OCI-LY7 (cell line): ENCODE data around the gene TPRA1. TPM values are rescaled to one million over a fixed set of nuclear protein-coding genes. Genes with fewer than 3 reads are reported as not detected.
A peak's percentile ranks its signal among the peaks of the same experiment; 100 is the strongest.

Experiments used
- BruUV-seq: library from RNA; stranded (reverse); fragments of 400-500 nt; replicated peaks from 2 replicates; lab custom pipeline; 2021; lab: Mats Ljungman, UMichigan
- CTCF ChIA-PET: fragments of 300-600 bp; sonication (Branson Sonifier 250); formaldehyde crosslinking; loops from one replicate; lab custom pipeline; 2022; ENCODE audit warnings: antibody characterized with exemption; ENCODE audit not compliant: unreplicated experiment; lab: Charles Lee
- POLR2A ChIA-PET: fragments of 300-600 bp; sonication (Branson Sonifier 250); formaldehyde crosslinking; loops from one replicate; lab custom pipeline; 2022; ENCODE audit warnings: antibody characterized with exemption; lab: Charles Lee
- DNase-seq: peaks from one replicate; pipeline ENCODE4 v3.0.0-alpha.2; 2015; ENCODE audit warnings: low spot score
- H2AFZ ChIP-seq: fragments of 200-600 bp; sonication (generic), shearing (Covaris generic); 2 replicates; pipeline ENCODE4 v1.6.1; 2014; ENCODE audit warnings: mild to moderate bottlenecking, antibody characterized with exemption, low read length, moderate library complexity
- H3K27ac ChIP-seq: fragments of 200-600 bp; sonication (generic); 2 replicates; pipeline ENCODE4 v1.5.1; 2014; ENCODE audit warnings: mixed run types, low read depth, mild to moderate bottlenecking, moderate library complexity, low read length, inconsistent platforms; ENCODE audit not compliant: poor library complexity, severe bottlenecking
- H3K36me3 ChIP-seq: fragments of 200-600 bp; sonication (generic); 2 replicates; pipeline ENCODE4 v1.6.1; 2014; ENCODE audit warnings: mild to moderate bottlenecking, antibody characterized with exemption, low read length, moderate library complexity, mixed read lengths; ENCODE audit not compliant: insufficient read depth
- H3K4me1 ChIP-seq: fragments of 200-600 bp; sonication (generic); 2 replicates; pipeline ENCODE4 v1.5.1; 2014; ENCODE audit warnings: mild to moderate bottlenecking, low read length; ENCODE audit not compliant: insufficient read depth, poor library complexity, severe bottlenecking
- H3K4me2 ChIP-seq: fragments of 200-600 bp; sonication (generic); 2 replicates; pipeline ENCODE4 v1.6.1; 2014; ENCODE audit warnings: mild to moderate bottlenecking, low read length
- H3K4me3 ChIP-seq: fragments of 200-600 bp; sonication (generic); 2 replicates; pipeline ENCODE4 v1.5.1; 2014; ENCODE audit warnings: mild to moderate bottlenecking, low read depth, low read length; ENCODE audit not compliant: poor library complexity, severe bottlenecking
- H3K79me2 ChIP-seq: fragments of 200-600 bp; sonication (generic); 2 replicates; pipeline ENCODE4 v1.6.1; 2016; ENCODE audit warnings: low read depth, mild to moderate bottlenecking, low read length, moderate library complexity, mixed read lengths; ENCODE audit not compliant: insufficient read depth
- H3K9me2 ChIP-seq: fragments of 200-600 bp; sonication (generic); 2 replicates; pipeline ENCODE4 v1.6.1; 2016; ENCODE audit warnings: mild to moderate bottlenecking, low read length, mixed read lengths; ENCODE audit not compliant: insufficient read depth
- H3K9me3 ChIP-seq: fragments of 200-600 bp; sonication (generic); 2 replicates; pipeline ENCODE4 v1.6.1; 2014; ENCODE audit warnings: mild to moderate bottlenecking, mixed run types, low read length, mixed read lengths
- H4K20me1 ChIP-seq: fragments of 200-600 bp; sonication (generic); 2 replicates; pipeline ENCODE4 v1.6.1; 2014; ENCODE audit warnings: mild to moderate bottlenecking, antibody characterized with exemption, low read length, moderate library complexity, mixed read lengths; ENCODE audit not compliant: insufficient read depth
- EZH2phosphoT487 ChIP-seq: fragments of 200-600 bp; sonication (generic); IDR thresholded peaks from 2 replicates; pipeline ENCODE4 v1.6.1; 2018; ENCODE audit warnings: low read depth, borderline replicate concordance, mild to moderate bottlenecking, mixed run types, antibody characterized with exemption, low read length, moderate library complexity, mixed read lengths
- intact Hi-C: fragments of 100-400 bp; cut with micrococcal nuclease; formaldehyde crosslinking; loops from one replicate; pipeline ENCODE4 v1.10.0; 2022; ENCODE audit not compliant: unreplicated experiment
- total RNA-seq, 2 experiments: library from RNA; depleted of rRNA in 1 of 2; stranded (reverse); fragments of >200 nt in 1 of 2; shearing (Covaris generic) in 1 of 2; gene quantifications; 2 replicates each; pipeline ENCODE4 v1.2.3, GENCODE V29; 2014 to 2022
- TF ChIP-seq, protein P1 (sequence below): fragments of 200-600 bp; sonication (generic); conservative IDR thresholded peaks from 2 replicates; pipeline ENCODE4 v1.5.1; 2014; ENCODE audit warnings: mild to moderate bottlenecking, antibody characterized with exemption, low read length, moderate library complexity, mixed read lengths

The TPRA1 gene
- total RNA-seq, 2 experiments from 2014 or later = 32.3 to 51.4 TPM

DNA sequence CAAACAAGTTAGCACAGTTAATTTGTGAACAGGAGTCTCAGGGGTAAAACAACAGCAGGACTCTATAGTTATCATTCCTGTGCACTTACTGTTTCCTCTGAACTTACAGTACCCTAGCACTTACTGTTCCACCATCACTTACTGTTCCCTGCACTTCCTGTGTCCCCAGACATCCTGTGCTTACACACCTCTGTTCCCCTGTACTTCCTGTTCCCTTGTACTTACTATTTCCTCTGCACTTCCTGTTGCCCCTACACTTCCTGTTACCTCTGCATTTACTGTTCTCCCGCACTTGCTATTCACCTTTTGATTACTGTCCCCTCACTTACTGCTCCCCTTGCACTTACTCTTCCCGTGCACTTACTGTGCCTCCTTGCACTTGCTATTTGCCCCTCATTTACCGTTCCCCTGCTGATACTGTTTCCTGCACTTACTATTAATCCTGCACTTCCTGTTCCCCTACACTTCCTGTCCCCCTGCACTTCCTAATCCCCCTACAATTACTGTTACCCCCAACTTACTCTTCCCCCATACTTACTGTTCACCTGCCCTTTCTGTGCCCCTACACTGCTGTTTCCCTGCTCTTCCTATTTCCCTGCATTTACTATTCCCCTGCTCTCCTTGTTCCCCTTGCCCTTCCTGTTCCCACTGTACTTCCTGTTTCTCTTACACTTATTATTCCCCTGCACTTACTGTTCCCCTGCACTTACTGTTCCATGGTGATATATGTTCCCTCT, 30.3 kb downstream of the TPRA1 start:
- intact Hi-C loops = no loop called here
- Histone ChIP-seq H3K9me3 (peaks cover 8% of the 10 kb centered on the region), H3K36me3 (peaks cover 4% of the 10 kb centered on the region; the same call in 1 of the 2 replicates), H3K4me3 (peak overlapping the region; percentile 18), H3K79me2 (no peaks in the 10 kb centered on the region), H4K20me1 (no peaks in the 10 kb centered on the region), H3K27ac (no peak overlapping the region), H3K4me1 (peaks cover 7% of the 10 kb centered on the region), H3K9me2 (no peaks in the 10 kb centered on the region), H3K4me2 (peak overlapping the region; percentile 27; the same call in 1 of the 2 replicates), H2AFZ (peak overlapping the region; percentile 85)
- ChIA-PET CTCF (no interaction called here), POLR2A (no interaction called here)
- TF ChIP-seq EZH2phosphoT487 = no peak
- TF ChIP-seq, protein P1, sequence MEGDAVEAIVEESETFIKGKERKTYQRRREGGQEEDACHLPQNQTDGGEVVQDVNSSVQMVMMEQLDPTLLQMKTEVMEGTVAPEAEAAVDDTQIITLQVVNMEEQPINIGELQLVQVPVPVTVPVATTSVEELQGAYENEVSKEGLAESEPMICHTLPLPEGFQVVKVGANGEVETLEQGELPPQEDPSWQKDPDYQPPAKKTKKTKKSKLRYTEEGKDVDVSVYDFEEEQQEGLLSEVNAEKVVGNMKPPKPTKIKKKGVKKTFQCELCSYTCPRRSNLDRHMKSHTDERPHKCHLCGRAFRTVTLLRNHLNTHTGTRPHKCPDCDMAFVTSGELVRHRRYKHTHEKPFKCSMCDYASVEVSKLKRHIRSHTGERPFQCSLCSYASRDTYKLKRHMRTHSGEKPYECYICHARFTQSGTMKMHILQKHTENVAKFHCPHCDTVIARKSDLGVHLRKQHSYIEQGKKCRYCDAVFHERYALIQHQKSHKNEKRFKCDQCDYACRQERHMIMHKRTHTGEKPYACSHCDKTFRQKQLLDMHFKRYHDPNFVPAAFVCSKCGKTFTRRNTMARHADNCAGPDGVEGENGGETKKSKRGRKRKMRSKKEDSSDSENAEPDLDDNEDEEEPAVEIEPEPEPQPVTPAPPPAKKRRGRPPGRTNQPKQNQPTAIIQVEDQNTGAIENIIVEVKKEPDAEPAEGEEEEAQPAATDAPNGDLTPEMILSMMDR = no peak
- no TSS peak for BruUV-seq
- DNase-seq = peak; percentile 44

DNA sequence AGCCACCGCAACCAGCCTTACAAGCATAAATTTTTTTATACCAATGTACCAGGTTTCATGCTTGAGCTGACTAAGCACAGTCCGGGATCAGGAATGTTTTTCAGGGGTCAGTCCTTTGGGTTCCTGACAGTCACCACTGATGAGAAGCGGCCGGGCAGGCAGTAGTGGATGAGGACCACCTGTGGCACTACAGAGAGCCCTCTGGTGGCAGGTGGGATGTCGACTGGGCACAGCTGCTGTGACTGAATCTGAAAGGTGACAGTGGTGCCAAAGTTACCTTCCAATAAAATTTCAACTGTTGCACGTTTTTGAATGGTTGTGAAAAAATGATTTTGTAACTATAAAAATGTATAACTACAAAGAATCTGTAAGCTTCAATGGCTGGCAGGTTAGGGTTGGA, 34.0 kb downstream of the TPRA1 start:
- no peak overlapping the region for H3K4me2 ChIP-seq
- CTCF ChIA-PET = no interaction called here
- H4K20me1 ChIP-seq = no peaks in the 10 kb centered on the region
- POLR2A ChIA-PET = interaction anchor here (0.7 kb wide), 1 partner anchor 1140 kb away, joined by 7 read pairs; no protein-coding TSS in a partner anchor
- no peaks in the 10 kb centered on the region for H3K79me2 ChIP-seq
- DNase-seq = no peak
- no peaks in the 10 kb centered on the region for H3K9me2 ChIP-seq
- no peak overlapping the region for H2AFZ ChIP-seq
- no TSS peak for BruUV-seq
- TF ChIP-seq EZH2phosphoT487 = no peak
- TF ChIP-seq, protein P1 = peak; percentile 64
- peaks cover 4% of the 10 kb centered on the region; the same call in 1 of the 2 replicates for H3K36me3 ChIP-seq
- no peak overlapping the region for H3K27ac ChIP-seq
- intact Hi-C loops = no loop called here
- H3K4me1 ChIP-seq = peaks cover 7% of the 10 kb centered on the region
- peaks cover 8% of the 10 kb centered on the region for H3K9me3 ChIP-seq
- no peak overlapping the region for H3K4me3 ChIP-seq

- DNase-seq = no peak
- TF ChIP-seq, protein P1 = no peak
- no peak for TF ChIP-seq EZH2phosphoT487
- Histone ChIP-seq H4K20me1 (no peaks in the 10 kb centered on the region), H3K4me2 (no peak overlapping the region), H3K36me3 (peaks cover 4% of the 10 kb centered on the region; the same call in 1 of the 2 replicates), H3K4me1 (peaks cover 1% of the 10 kb centered on the region), H2AFZ (no peak overlapping the region), H3K4me3 (no peak overlapping the region), H3K79me2 (no peaks in the 10 kb centered on the region), H3K9me2 (no peaks in the 10 kb centered on the region), H3K9me3 (peaks cover 8% of the 10 kb centered on the region), H3K27ac (no peak overlapping the region)
- no TSS peak for BruUV-seq
- intact Hi-C loops = no loop called here
- CTCF ChIA-PET = no interaction called here
- POLR2A ChIA-PET = no interaction called here
These were observed 35.4 kb downstream of the TPRA1 start for GRCh38 chr3:127555108-127555507.
